ENCODE data around the gene OCEL1. TPM values are rescaled to one million over a fixed set of nuclear protein-coding genes. Genes with fewer than 3 reads are reported as not detected.
"Not testable (repeated sequence)": the region's sequence is repeated elsewhere in the genome, so short reads cannot be mapped to it uniquely, and the experiment has no call there.

Gene OCEL1
- polyA plus RNA-seq, 2 of the 4 experiments (the other 2 are of a cell fraction): 5.5 to 9.2 TPM

DNA sequence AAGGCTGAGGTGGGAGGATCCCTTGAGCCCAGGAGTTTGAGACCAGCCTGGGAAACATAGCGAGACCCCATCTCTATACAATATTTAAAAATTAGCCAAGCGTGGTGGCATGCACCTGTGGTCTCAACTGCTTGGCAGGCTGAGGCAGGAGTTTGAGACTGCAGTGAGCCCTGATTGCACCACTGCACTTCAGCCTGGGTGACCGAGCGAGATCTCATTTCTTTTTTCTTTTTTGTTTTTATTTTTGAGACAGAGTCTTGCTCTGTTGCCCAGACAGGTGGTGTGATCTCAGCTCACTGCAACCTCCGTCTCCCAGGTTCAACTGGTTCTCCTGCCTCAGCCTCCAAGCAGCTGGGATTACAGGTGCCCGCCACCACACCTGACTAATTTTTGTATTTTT, 34.3 kb upstream of the OCEL1 start:
- POLR2A ChIA-PET: interaction anchor here (0.6 kb wide), 1 partner anchor 75 kb away, joined by 3 read pairs; no protein-coding TSS in a partner anchor
- FAIRE-seq; H3K4me2 ChIP-seq; CTCF ChIA-PET; H3K9me3 ChIP-seq; DNase-seq (ENCODE audit: low read depth in 1 of 2, low spot score in 1 of 2); H3K4me3 ChIP-seq; H3K4me1 ChIP-seq; H3K27ac ChIP-seq; ATAC-seq: not testable (repeated sequence)
- WGBS (ENCODE audit: missing lambda C conversion rate): 97% methylated on average over 6 of the region's 6 CpGs

DNA sequence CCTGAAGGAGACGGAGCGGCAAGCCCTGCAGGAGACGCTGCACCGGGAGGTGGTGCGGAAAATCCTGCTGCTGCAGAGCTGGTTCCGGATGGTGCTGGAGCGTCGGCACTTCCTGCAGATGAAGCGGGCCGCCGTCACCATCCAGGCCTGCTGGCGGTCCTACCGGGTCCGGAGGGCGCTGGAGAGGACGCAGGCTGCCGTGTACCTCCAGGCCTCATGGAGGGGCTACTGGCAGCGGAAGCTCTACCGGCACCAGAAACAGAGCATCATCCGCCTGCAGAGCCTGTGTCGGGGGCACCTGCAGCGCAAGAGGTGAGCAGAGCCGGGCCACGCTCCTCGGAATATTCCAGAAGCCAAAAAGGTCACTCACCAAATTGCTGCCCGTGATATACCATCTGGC, 33.3 kb upstream of the OCEL1 start:
- no peak overlapping the region for H3K27ac ChIP-seq
- WGBS (ENCODE audit: missing lambda C conversion rate): 100% methylated on average over 4 of the region's 26 CpGs
- H3K4me3 ChIP-seq: no peak overlapping the region
- POLR2A ChIA-PET: no interaction called here
- H3K4me2 ChIP-seq: no peak overlapping the region
- CTCF ChIA-PET: no interaction called here
- ATAC-seq: no peak
- TF ChIP-seq POLR2A (IDR thresholded peaks at IDR 0.05; ENCODE audit: low read length) (no peak), HOXB13 (CRISPR knock-in tag; IDR thresholded peaks at IDR 0.05; ENCODE audit: low read depth) (no peak), HEYL (CRISPR knock-in tag; IDR thresholded peaks at IDR 0.05) (no peak), ZC3H11A (IDR thresholded peaks at IDR 0.05) (no peak), TP53 (CRISPR knock-in tag; IDR thresholded peaks at IDR 0.05) (no peak), EHMT2 (IDR thresholded peaks at IDR 0.05; ENCODE audit: low read depth) (no peak), RARB (CRISPR knock-in tag; IDR thresholded peaks at IDR 0.05) (no peak), SMC3 (IDR thresholded peaks at IDR 0.05) (no peak), ESRRA (IDR thresholded peaks at IDR 0.05; ENCODE audit: borderline replicate concordance, low read length) (no peak)
- TF ChIP-seq, protein P1, sequence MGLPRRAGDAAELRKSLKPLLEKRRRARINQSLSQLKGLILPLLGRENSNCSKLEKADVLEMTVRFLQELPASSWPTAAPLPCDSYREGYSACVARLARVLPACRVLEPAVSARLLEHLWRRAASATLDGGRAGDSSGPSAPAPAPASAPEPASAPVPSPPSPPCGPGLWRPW (IDR thresholded peaks at IDR 0.05): no peak
- TF ChIP-seq, protein P2, sequence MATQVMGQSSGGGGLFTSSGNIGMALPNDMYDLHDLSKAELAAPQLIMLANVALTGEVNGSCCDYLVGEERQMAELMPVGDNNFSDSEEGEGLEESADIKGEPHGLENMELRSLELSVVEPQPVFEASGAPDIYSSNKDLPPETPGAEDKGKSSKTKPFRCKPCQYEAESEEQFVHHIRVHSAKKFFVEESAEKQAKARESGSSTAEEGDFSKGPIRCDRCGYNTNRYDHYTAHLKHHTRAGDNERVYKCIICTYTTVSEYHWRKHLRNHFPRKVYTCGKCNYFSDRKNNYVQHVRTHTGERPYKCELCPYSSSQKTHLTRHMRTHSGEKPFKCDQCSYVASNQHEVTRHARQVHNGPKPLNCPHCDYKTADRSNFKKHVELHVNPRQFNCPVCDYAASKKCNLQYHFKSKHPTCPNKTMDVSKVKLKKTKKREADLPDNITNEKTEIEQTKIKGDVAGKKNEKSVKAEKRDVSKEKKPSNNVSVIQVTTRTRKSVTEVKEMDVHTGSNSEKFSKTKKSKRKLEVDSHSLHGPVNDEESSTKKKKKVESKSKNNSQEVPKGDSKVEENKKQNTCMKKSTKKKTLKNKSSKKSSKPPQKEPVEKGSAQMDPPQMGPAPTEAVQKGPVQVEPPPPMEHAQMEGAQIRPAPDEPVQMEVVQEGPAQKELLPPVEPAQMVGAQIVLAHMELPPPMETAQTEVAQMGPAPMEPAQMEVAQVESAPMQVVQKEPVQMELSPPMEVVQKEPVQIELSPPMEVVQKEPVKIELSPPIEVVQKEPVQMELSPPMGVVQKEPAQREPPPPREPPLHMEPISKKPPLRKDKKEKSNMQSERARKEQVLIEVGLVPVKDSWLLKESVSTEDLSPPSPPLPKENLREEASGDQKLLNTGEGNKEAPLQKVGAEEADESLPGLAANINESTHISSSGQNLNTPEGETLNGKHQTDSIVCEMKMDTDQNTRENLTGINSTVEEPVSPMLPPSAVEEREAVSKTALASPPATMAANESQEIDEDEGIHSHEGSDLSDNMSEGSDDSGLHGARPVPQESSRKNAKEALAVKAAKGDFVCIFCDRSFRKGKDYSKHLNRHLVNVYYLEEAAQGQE (IDR thresholded peaks at IDR 0.05): no peak
- TF ChIP-seq, protein P3, sequence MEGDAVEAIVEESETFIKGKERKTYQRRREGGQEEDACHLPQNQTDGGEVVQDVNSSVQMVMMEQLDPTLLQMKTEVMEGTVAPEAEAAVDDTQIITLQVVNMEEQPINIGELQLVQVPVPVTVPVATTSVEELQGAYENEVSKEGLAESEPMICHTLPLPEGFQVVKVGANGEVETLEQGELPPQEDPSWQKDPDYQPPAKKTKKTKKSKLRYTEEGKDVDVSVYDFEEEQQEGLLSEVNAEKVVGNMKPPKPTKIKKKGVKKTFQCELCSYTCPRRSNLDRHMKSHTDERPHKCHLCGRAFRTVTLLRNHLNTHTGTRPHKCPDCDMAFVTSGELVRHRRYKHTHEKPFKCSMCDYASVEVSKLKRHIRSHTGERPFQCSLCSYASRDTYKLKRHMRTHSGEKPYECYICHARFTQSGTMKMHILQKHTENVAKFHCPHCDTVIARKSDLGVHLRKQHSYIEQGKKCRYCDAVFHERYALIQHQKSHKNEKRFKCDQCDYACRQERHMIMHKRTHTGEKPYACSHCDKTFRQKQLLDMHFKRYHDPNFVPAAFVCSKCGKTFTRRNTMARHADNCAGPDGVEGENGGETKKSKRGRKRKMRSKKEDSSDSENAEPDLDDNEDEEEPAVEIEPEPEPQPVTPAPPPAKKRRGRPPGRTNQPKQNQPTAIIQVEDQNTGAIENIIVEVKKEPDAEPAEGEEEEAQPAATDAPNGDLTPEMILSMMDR (IDR thresholded peaks at IDR 0.05): no peak
- H3K4me1 ChIP-seq: no peaks in the 10 kb centered on the region
- FAIRE-seq: no peak
- no peaks in the 10 kb centered on the region for H3K9me3 ChIP-seq
- DNase-seq (ENCODE audit: low read depth in 1 of 2, low spot score in 1 of 2): no peak

DNA sequence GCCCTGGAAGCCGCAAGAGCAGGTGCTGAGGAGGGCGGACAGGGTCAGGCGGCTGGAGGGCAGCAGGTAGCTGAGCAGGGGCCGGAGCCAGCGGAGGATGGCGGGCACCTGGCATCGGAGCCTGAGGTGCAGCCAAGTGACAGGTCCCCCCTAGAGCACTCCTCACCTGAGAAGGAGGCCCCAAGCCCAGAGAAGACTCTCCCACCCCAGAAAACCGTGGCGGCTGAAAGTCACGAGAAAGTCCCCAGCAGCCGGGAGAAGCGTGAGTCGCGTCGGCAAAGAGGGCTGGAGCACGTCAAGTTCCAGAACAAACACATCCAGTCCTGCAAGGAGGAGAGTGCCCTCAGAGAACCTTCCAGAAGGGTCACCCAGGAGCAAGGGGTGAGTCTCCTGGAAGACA, 31.4 kb upstream of the OCEL1 start:
- ChIA-PET POLR2A (no interaction called here), CTCF (no interaction called here)
- no peak overlapping the region for H3K4me3 ChIP-seq
- no peaks in the 10 kb centered on the region for H3K4me1 ChIP-seq
- no peak overlapping the region for H3K4me2 ChIP-seq
- ATAC-seq (no peak), FAIRE-seq (no peak), DNase-seq (ENCODE audit: low read depth in 1 of 2, low spot score in 1 of 2) (no peak)
- TF ChIP-seq TP53 (CRISPR knock-in tag; IDR thresholded peaks at IDR 0.05) (no peak), CEBPB (IDR thresholded peaks at IDR 0.05) (no peak), RFX5 (IDR thresholded peaks at IDR 0.05) (no peak)
- H3K27ac ChIP-seq: no peak overlapping the region
- 95% methylated on average over 16 of the region's 16 CpGs for WGBS (ENCODE audit: missing lambda C conversion rate)
- H3K9me3 ChIP-seq: no peaks in the 10 kb centered on the region

DNA sequence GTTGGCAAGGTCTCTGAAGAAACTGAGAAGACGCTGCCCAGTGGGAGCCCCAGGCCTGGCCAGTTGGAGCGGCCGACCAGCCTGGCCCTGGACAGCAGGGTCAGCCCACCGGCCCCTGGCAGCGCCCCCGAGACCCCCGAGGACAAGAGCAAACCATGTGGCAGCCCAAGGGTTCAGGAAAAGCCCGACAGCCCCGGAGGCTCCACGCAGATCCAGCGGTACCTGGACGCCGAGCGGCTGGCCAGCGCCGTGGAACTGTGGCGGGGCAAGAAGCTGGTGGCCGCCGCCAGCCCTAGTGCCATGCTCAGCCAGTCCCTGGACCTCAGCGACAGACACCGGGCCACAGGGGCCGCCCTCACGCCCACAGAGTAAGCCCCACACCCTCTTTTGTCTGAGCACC, 30.9 kb upstream of the OCEL1 start:
- WGBS (ENCODE audit: missing lambda C conversion rate): 97% methylated on average over 19 of the region's 23 CpGs
- Histone ChIP-seq H3K9me3 (no peaks in the 10 kb centered on the region), H3K4me2 (no peak overlapping the region), H3K27ac (no peak overlapping the region), H3K4me1 (no peaks in the 10 kb centered on the region), H3K4me3 (no peak overlapping the region)
- ChIA-PET POLR2A (no interaction called here), CTCF (no interaction called here)
- no peak for ATAC-seq
- no peak for FAIRE-seq
- no peak for DNase-seq (ENCODE audit: low read depth in 1 of 2, low spot score in 1 of 2)
- TF ChIP-seq CEBPB (IDR thresholded peaks at IDR 0.05): no peak
- TF ChIP-seq EHF (CRISPR knock-in tag; IDR thresholded peaks at IDR 0.05): no peak
- TF ChIP-seq, protein P4, sequence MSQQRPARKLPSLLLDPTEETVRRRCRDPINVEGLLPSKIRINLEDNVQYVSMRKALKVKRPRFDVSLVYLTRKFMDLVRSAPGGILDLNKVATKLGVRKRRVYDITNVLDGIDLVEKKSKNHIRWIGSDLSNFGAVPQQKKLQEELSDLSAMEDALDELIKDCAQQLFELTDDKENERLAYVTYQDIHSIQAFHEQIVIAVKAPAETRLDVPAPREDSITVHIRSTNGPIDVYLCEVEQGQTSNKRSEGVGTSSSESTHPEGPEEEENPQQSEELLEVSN (IDR thresholded peaks at IDR 0.05; ENCODE audit: borderline replicate concordance, low read depth): no peak
- TF ChIP-seq KDM1A (IDR thresholded peaks at IDR 0.05; ENCODE audit: low read depth): no peak
- no peak for TF ChIP-seq POLR2A (IDR thresholded peaks at IDR 0.05; ENCODE audit: low read length)
- TF ChIP-seq, protein P3 (IDR thresholded peaks at IDR 0.05): no peak
- no peak for TF ChIP-seq EHMT2 (IDR thresholded peaks at IDR 0.05; ENCODE audit: low read depth)
- TF ChIP-seq POLR2AphosphoS2 (conservative IDR thresholded peaks at IDR 0.05; ENCODE audit: low read length): no peak
- no peak for TF ChIP-seq EP300 (IDR thresholded peaks at IDR 0.05)
- TF ChIP-seq ZFP36 (IDR thresholded peaks at IDR 0.05; ENCODE audit: borderline replicate concordance, partially characterized antibody): no peak
- TF ChIP-seq MAFK (IDR thresholded peaks at IDR 0.05; ENCODE audit: partially characterized antibody): no peak
- no peak for TF ChIP-seq RARB (CRISPR knock-in tag; IDR thresholded peaks at IDR 0.05)
- no peak for TF ChIP-seq JUNB (IDR thresholded peaks at IDR 0.05)
- TF ChIP-seq CBX8 (IDR thresholded peaks at IDR 0.05): no peak
- TF ChIP-seq BHLHE40 (IDR thresholded peaks at IDR 0.05; ENCODE audit: low read depth, low read length): no peak
- TF ChIP-seq JUN (IDR thresholded peaks at IDR 0.05): no peak
